Fibroblast of pulmonary artery (primary cell): Measurements from ENCODE around the gene TRIM45.

Experiments
- DNase-seq: peaks from one replicate; pipeline ENCODE4 v3.0.0-alpha.2; 2010; ENCODE audit warnings: low read depth
- H3K4me3 ChIP-seq: replicated peaks from 2 replicates; pipeline ENCODE4 v1.5.1; 2011; ENCODE audit warnings: low read depth, mild to moderate bottlenecking, control low read depth, low read length, moderate library complexity
- CTCF ChIP-seq: IDR thresholded peaks from 2 replicates; pipeline ENCODE4 v1.5.1; 2011; ENCODE audit warnings: mild to moderate bottlenecking, control low read depth, low read length, inconsistent platforms; ENCODE audit errors: missing control alignments

Gene TRIM45

GRCh38 chr1:117066367-117066766, 55.2 kb downstream of the TRIM45 start:
- no peak for TF ChIP-seq CTCF
- no peak for DNase-seq
- no peak overlapping the region for H3K4me3 ChIP-seq

- no peak overlapping the region for H3K4me3 ChIP-seq
- DNase-seq: peak; percentile 82
- TF ChIP-seq CTCF: no peak
These were observed 59.5 kb downstream of the TRIM45 start for GRCh38 chr1:117061986-117062415.
